NCI-H187 (cell line): ENCODE data around the gene DPH6.
"Not testable (repeated sequence)": the region's sequence is repeated elsewhere in the genome, so short reads cannot be mapped to it uniquely, and the experiment has no call there.

ENCODE experiments used
- DNase-seq, 2 experiments: peaks; one replicate each; lab custom pipeline; 2025; lab: John Stamatoyannopoulos, UW

The DPH6 gene, protein sequence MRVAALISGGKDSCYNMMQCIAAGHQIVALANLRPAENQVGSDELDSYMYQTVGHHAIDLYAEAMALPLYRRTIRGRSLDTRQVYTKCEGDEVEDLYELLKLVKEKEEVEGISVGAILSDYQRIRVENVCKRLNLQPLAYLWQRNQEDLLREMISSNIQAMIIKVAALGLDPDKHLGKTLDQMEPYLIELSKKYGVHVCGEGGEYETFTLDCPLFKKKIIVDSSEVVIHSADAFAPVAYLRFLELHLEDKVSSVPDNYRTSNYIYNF

GRCh38 chr15:35545824-35546510 is at the start of gene DPH6:
Gene DPH6, minus strand, starts transcription at chr15:35546165. Its CDS starts 24 bp downstream, at chr15:35546141.
- DNase-seq: peak; percentile 39 to 40

DNA sequence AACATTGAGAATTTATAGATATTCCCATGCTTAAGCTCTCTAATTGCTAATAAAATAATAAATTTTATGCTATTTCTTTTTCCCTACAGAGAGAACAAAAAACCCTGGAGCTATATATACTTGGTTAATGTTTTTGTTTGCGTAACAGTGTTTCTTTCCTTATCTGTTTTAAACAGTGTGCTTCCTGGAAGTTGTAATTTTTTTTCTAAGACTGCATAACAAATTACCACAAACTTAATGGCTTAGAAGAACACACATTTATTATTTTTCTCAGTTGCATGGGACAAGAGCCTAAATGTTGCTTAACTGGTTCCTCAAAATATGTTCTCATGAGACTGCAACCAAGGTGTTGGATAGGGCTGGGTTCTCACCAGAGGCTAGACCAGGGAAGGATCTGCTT is 49.7 kb upstream of the DPH6 start:
- no peak for DNase-seq

DNA sequence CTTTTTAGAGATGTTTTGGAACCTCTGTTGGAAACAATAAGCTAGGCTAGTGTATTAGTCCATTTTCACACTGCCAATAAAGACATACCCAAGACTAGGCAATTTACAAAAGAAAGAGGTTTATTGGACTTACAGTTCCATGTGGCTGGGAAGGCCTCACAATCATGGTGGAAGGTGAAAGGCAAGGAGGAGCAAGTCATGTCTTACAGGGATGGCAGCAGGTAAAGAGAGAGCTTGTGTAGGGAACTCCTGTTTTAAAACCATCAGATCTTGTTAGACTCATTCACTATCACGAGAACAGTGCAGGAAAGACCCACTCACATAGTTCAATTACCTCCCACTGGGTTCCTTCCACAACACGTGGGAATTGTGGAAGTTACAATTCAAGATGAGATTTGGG is 46.0 kb upstream of the DPH6 start:
- DNase-seq: not testable (repeated sequence)

DNA sequence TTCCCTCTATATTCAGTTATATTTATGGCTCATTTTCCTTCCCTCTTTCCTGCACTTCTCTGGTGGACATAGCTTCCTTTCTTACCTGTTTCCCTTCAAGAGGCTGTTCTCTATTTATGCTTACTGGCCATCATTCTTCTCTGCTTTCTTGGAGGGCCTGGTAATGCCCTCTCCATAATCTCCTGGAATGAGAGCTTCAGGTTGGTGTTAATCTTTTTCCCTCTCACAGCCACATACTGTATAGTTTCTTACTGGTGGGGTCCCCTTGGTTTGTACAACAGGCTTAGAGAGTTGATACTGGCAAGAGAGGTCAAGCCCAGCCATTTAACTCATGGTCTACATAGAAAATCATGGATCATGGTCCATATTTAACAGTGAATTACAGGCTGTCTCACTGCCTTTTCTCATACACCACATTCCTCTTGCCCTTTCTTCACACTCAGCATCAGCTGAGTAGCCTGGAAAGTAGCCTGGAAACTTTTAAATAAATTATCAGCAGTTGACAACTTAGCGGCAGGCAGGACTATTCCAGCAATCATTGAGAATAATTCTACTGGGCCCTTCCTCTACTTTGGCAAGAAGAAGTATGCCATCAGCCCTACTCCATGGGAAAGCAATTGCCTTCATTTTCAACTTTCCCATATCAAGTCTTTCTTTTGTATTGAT is 38.0 kb upstream of the DPH6 start:
- no peak for DNase-seq

GRCh38 chr15:35580606-35581005 is 34.6 kb upstream of the DPH6 start:
- no peak for DNase-seq

DNA sequence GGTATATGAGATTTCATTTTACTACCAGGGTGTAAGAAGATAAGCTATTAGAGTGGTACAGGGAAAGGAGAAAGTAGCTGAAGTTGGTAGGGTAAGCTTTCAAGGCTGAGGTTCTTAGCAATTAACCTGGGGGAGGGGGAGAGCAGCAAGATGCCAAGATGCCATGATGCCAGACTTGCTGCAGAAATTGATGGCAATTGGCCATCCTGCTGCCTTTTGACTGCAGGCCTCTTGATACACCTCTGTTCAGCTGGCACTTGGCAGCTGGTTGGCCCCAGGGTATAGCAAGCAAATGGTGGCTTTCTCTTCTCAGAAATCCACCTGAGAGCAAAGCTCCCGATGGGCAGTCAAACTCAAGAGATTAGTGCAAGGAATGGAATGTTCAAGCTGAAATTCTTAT is 21.4 kb upstream of the DPH6 start:
- DNase-seq: no peak

- no peak for DNase-seq
Observed at GRCh38 chr15:35566991-35567390, 21.0 kb upstream of the DPH6 start.

- DNase-seq: no peak
Observed at GRCh38 chr15:35565901-35566300, 19.9 kb upstream of the DPH6 start.

DNA sequence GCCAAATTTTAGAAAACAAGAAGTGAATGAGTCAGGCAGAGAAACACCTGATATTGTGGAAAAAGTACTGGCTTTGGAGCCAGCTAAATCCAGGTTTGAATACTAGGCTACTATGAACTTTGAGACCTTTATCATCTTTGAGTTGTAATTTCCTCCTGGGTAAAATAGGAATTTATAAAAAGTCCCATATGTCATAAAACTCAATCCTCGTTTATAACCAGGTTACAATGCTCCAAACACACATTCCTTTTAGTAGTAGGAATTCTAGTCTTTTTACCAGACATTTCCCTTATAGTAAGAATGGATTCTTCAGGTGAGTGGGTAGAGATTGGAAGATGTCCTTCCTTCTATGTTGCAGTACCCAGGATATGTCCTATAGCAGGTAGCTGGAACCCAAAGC is 16.7 kb upstream of the DPH6 start:
- no peak for DNase-seq

DNA sequence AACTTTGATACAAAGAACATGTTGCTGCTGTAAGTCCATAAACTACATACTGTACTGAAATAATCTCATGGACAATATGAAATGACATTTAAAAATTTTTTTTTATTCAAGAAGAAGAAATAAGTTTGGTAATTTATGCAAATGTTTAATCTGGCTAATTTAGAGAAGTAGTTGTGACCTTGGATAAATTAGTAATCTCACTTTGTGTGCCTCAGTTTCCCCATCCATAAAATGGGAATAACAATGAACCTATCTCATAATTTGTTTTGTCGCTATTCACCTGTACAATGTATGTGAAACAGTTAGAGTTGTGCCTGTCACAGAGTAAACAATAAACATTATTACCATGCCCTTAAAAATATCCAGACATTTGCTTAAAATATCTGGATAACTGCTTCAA is 15.3 kb upstream of the DPH6 start:
- DNase-seq: no peak

DNA sequence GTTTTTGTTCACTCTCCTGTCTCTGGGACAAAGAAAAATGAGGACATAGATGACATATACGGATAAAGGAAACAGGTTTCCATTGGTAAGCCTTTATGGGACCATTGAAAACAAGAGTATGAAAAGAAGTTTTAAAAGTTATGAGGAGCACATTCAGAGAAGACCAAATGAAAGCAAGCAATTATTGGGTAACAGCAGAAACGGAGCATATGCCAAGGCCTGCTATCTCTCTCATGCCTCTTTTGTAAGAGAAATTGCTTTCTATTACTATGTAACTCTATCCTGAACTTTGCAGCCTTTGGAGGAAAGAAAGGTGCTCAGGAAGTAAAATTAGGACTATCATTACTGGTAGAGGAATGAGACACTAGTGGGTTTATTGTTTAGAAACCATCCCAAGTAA is 14.9 kb upstream of the DPH6 start:
- DNase-seq: no peak

- DNase-seq: no peak
Observed at GRCh38 chr15:35560258-35560657, 14.3 kb upstream of the DPH6 start.

DNA sequence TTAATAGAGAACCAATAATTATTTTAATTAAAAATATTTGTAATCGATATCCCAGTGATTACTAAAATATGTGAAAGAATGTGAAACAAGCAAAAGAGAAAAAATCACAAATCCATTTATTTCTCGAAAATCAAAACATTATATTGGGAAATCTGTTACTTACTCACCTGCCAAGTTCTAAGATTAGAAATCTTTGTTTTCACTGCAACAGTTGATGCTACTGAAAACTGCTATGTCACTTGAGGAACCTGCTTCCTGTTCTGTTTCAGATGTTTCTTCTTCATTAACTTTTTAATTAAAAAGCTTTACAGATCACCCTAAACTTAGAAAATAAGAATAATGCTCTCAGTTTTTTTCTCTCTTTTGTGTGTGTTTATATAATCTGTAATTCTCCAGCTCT is 13.7 kb upstream of the DPH6 start:
- no peak for DNase-seq

- DNase-seq: no peak
Observed at GRCh38 chr15:35557544-35557943, 11.6 kb upstream of the DPH6 start.

DNA sequence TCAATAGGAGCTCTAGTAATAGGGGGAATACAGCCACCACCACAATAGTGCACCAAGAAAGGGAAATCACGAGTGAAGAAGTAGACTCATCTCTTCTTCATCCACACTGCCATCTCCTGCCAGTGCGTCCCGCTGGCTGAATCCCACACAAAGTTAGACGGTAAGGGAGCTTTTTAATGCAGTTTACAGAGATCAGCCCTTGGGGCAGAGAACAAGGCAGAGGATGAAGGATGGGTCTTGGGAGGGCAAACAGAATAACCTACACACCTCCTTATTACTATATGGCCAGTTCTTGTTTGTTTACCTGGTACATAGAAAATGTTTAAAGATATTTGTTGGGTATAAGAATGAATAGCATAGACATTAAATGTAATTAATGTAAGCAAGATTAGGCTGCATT is 11.0 kb upstream of the DPH6 start:
- DNase-seq: no peak

DNA sequence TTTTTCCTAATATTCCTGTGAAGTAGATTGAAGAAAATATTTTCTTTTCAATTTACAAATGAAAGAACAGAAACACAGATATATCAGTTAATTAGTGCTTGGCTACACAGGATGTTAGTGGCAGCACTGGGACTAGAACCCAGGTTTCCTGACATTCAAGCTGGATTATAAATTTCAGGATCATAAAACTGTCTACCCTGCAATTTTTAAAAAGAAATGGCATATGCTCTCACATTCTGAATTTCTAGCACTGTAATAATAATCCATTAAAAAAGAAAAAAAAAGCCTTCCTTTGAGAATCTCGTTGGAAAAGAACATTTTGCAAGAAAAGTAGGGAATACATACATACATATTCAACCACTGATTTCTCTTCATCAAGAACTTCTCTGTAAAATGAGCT is 9.3 kb upstream of the DPH6 start:
- DNase-seq: no peak

- DNase-seq: no peak
Observed at GRCh38 chr15:35550957-35551356, 5.0 kb upstream of the DPH6 start.

GRCh38 chr15:35549567-35549966 is 3.6 kb upstream of the DPH6 start:
- DNase-seq: no peak

DNA sequence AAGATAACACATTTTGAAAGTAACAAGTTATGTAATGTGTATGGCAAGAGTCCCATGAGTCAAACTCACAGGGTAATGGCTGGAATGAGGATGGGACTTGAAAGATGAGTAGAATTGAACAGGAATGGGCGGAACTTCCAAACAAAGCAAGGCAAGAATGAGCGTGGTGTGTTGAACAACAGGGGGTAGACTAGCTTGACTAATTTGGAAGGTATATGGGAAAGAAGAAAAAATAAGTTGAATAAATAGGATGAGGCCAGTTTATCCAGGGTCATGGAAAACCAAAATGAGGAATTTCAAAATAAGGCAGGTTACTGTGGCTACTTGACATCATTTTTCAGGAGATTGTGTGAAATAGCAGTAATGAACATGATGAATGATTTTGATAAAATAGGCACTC is 2.5 kb upstream of the DPH6 start:
- DNase-seq: no peak

- DNase-seq: no peak
Observed at GRCh38 chr15:35547775-35548364, 1.9 kb upstream of the DPH6 start.

- DNase-seq: no peak
Observed at GRCh38 chr15:35546511-35547381, 781 bp upstream of the DPH6 start.

- no peak for DNase-seq
Observed at GRCh38 chr15:35545316-35545823, 595 bp downstream of the DPH6 start.
